Trophoblast cell (in vitro differentiated cells and primary cell): ENCODE results near the gene KLRF1.

Experiments used
- DNase-seq, 2 donors: peaks; one replicate each; pipeline ENCODE4 v3.0.0-alpha.2; 2016
- H2AFZ ChIP-seq: 2 replicates; pipeline ENCODE4 v1.6.1; 2013; ENCODE audit warnings: low read length, moderate library complexity, mild to moderate bottlenecking; ENCODE audit not compliant: insufficient read depth, poor library complexity
- H2AK5ac ChIP-seq: 2 replicates; pipeline ENCODE4 v1.6.1; 2013; ENCODE audit warnings: mild to moderate bottlenecking, low read length
- H2BK120ac ChIP-seq: 2 replicates; pipeline ENCODE4 v1.6.1; 2013; ENCODE audit warnings: low read length, mild to moderate bottlenecking, moderate library complexity; ENCODE audit not compliant: insufficient read depth, poor library complexity
- H2BK12ac ChIP-seq: 2 replicates; pipeline ENCODE4 v1.6.1; 2013; ENCODE audit warnings: mild to moderate bottlenecking, low read length, moderate library complexity
- H2BK5ac ChIP-seq: 2 replicates; pipeline ENCODE4 v1.6.1; 2013; ENCODE audit warnings: low read length, low read depth, moderate library complexity, mild to moderate bottlenecking; ENCODE audit not compliant: poor library complexity
- H3K14ac ChIP-seq: 2 replicates; pipeline ENCODE4 v1.6.1; 2013; ENCODE audit warnings: mild to moderate bottlenecking, low read length
- H3K18ac ChIP-seq: 2 replicates; pipeline ENCODE4 v1.6.1; 2013; ENCODE audit warnings: mild to moderate bottlenecking, low read length
- H3K23ac ChIP-seq: 2 replicates; pipeline ENCODE4 v1.6.1; 2013; ENCODE audit warnings: low read length
- H3K27ac ChIP-seq: 2 replicates; pipeline ENCODE4 v1.5.1; 2013; ENCODE audit warnings: low read depth, mild to moderate bottlenecking, inconsistent platforms, low read length, moderate library complexity
- H3K27me3 ChIP-seq: 2 replicates; pipeline ENCODE4 v1.6.1; 2013; ENCODE audit warnings: inconsistent platforms, mild to moderate bottlenecking, low read length, moderate library complexity; ENCODE audit not compliant: insufficient read depth
- H3K36me3 ChIP-seq, 2 experiments: 1 replicate in 1 of 2; 2 replicates in 1 of 2; pipeline ENCODE4 v1.6.1; 2013; ENCODE audit warnings: low read length in 2 of 2, mild to moderate bottlenecking in 2 of 2, moderate library complexity in 1 of 2; ENCODE audit not compliant: insufficient read depth in 2 of 2, control insufficient read depth in 1 of 2
- H3K4ac ChIP-seq: 2 replicates; pipeline ENCODE4 v1.6.1; 2013; ENCODE audit warnings: low read depth, mild to moderate bottlenecking, low read length, moderate library complexity
- H3K4me1 ChIP-seq, 2 experiments: 1 replicate in 1 of 2; 2 replicates in 1 of 2; pipeline ENCODE4 v1.6.1; 2013; ENCODE audit warnings: low read length in 2 of 2, mild to moderate bottlenecking in 2 of 2, moderate library complexity in 1 of 2; ENCODE audit not compliant: insufficient read depth in 2 of 2, control insufficient read depth in 1 of 2
- H3K4me2 ChIP-seq: 2 replicates; pipeline ENCODE4 v1.6.1; 2013; ENCODE audit warnings: inconsistent platforms, mild to moderate bottlenecking, low read length, moderate library complexity
- H3K4me3 ChIP-seq: 2 replicates; pipeline ENCODE4 v1.5.1; 2013; ENCODE audit warnings: mild to moderate bottlenecking, low read depth, low read length, inconsistent platforms
- H3K79me1 ChIP-seq: one replicate; pipeline ENCODE4 v1.6.1; 2013; ENCODE audit warnings: low read length
- H3K79me2 ChIP-seq: 2 replicates; pipeline ENCODE4 v1.6.1; 2013; ENCODE audit warnings: low read length, mild to moderate bottlenecking; ENCODE audit not compliant: control insufficient read depth, insufficient read depth, poor library complexity
- H3K9ac ChIP-seq: 2 replicates; pipeline ENCODE4 v1.6.1; 2013; ENCODE audit warnings: mild to moderate bottlenecking, low read length
- H3K9me3 ChIP-seq: 2 replicates; pipeline ENCODE4 v1.6.1; 2013; ENCODE audit warnings: low read depth, mild to moderate bottlenecking, control low read depth, inconsistent platforms, low read length; ENCODE audit not compliant: insufficient read depth
- H4K12ac ChIP-seq: 2 replicates; pipeline ENCODE4 v1.6.1; 2013; ENCODE audit warnings: low read depth, mild to moderate bottlenecking, low read length, moderate library complexity
- H4K8ac ChIP-seq: 2 replicates; pipeline ENCODE4 v1.6.1; 2013; ENCODE audit warnings: low read depth, mild to moderate bottlenecking, low read length, moderate library complexity
- H4K91ac ChIP-seq: one replicate; pipeline ENCODE4 v1.6.1; 2013; ENCODE audit warnings: low read depth, mild to moderate bottlenecking, low read length, moderate library complexity
- WGBS: extraction: QIAGEN DNeasy Blood & Tissue Kit; methylation state at CpG from one replicate; pipeline ENCODE4 v1.1.7; 2013; ENCODE audit warnings: missing lambda C conversion rate; ENCODE audit not compliant: insufficient read length, insufficient coverage; ENCODE audit errors: extremely low coverage; 5-methylcytosine and 5-hydroxymethylcytosine counted together

Gene KLRF1

GRCh38 chr12:9869307-9870161, 42.3 kb downstream of the KLRF1 start, which contains the start of gene CLEC2B:
TSS of gene CLEC2B (minus strand) at chr12:9869354.
- no peak within 1 kb of the TSS for H3K9ac ChIP-seq
- H3K4me3 ChIP-seq, result no peak within 1 kb of the TSS
- DNase-seq, result peak in 1 of 2 donors; percentile 23
- no peak within 1 kb of the TSS for H3K23ac ChIP-seq
- no peak within 1 kb of the TSS for H3K4ac ChIP-seq
- H2BK120ac ChIP-seq, result no peak within 1 kb of the TSS
- no peaks in the 10 kb centered on the region for H3K4me1 ChIP-seq
- no peaks in the 10 kb centered on the region for H3K79me2 ChIP-seq
- no peak within 1 kb of the TSS for H3K14ac ChIP-seq
- H3K9me3 ChIP-seq, result no peaks in the 10 kb centered on the region
- no peak within 1 kb of the TSS for H4K91ac ChIP-seq
- H3K79me1 ChIP-seq, result no peaks in the 10 kb centered on the region
- no peak within 1 kb of the TSS for H4K12ac ChIP-seq
- no peaks in the 10 kb centered on the region for H3K36me3 ChIP-seq
- H3K18ac ChIP-seq, result no peak within 1 kb of the TSS
- H2BK5ac ChIP-seq, result no peak within 1 kb of the TSS
- H3K27me3 ChIP-seq, result no peaks in the 10 kb centered on the region
- no peak within 1 kb of the TSS for H2AK5ac ChIP-seq
- no peak within 1 kb of the TSS for H2BK12ac ChIP-seq
- H4K8ac ChIP-seq, result no peak within 1 kb of the TSS
- no peak within 1 kb of the TSS for H3K4me2 ChIP-seq
- no peak within 1 kb of the TSS for H3K27ac ChIP-seq
- H2AFZ ChIP-seq, result no peak within 1 kb of the TSS
- no CpG with 5 or more reads among the region's 11 CpGs for WGBS

GRCh38 chr12:9870286-9870866, 43.1 kb downstream of the KLRF1 start:
- Histone ChIP-seq H2BK5ac (no peak overlapping the region), H3K36me3 (no peaks in the 10 kb centered on the region), H3K9me3 (no peaks in the 10 kb centered on the region), H2BK12ac (no peak overlapping the region), H4K8ac (no peak overlapping the region), H3K4ac (no peak overlapping the region), H3K4me1 (no peaks in the 10 kb centered on the region), H2AK5ac (no peak overlapping the region), H3K79me1 (no peaks in the 10 kb centered on the region), H4K12ac (no peak overlapping the region), H3K79me2 (no peaks in the 10 kb centered on the region), H3K14ac (no peak overlapping the region), H3K27ac (no peak overlapping the region), H3K4me3 (no peak overlapping the region), H2AFZ (no peak overlapping the region), H3K18ac (no peak overlapping the region), H3K27me3 (no peaks in the 10 kb centered on the region), H3K23ac (no peak overlapping the region), H4K91ac (no peak overlapping the region), H3K4me2 (no peak overlapping the region), H3K9ac (no peak overlapping the region), H2BK120ac (no peak overlapping the region)
- WGBS, result no CpG with 5 or more reads among the region's 2 CpGs
- no peak for DNase-seq

- no peak overlapping the region for H3K14ac ChIP-seq
- H2BK12ac ChIP-seq, result no peak overlapping the region
- no peak overlapping the region for H3K4me3 ChIP-seq
- no peak overlapping the region for H3K4me2 ChIP-seq
- H4K91ac ChIP-seq, result no peak overlapping the region
- no peak overlapping the region for H2BK120ac ChIP-seq
- H2AFZ ChIP-seq, result no peak overlapping the region
- DNase-seq, result no peak
- no peak overlapping the region for H3K27ac ChIP-seq
- H3K27me3 ChIP-seq, result no peaks in the 10 kb centered on the region
- H3K18ac ChIP-seq, result no peak overlapping the region
- H4K8ac ChIP-seq, result no peak overlapping the region
- no peak overlapping the region for H3K4ac ChIP-seq
- H3K79me1 ChIP-seq, result no peaks in the 10 kb centered on the region
- no peak overlapping the region for H3K9ac ChIP-seq
- no peaks in the 10 kb centered on the region for H3K79me2 ChIP-seq
- H2AK5ac ChIP-seq, result no peak overlapping the region
- no peaks in the 10 kb centered on the region for H3K9me3 ChIP-seq
- no peak overlapping the region for H3K23ac ChIP-seq
- no peaks in the 10 kb centered on the region for H3K36me3 ChIP-seq
- no peak overlapping the region for H4K12ac ChIP-seq
- H2BK5ac ChIP-seq, result no peak overlapping the region
- H3K4me1 ChIP-seq, result no peaks in the 10 kb centered on the region
- WGBS, result no CpG with 5 or more reads among the region's 3 CpGs
These were observed 44.9 kb downstream of the KLRF1 start for GRCh38 chr12:9872162-9872561.

- Histone ChIP-seq H4K91ac (no peak overlapping the region), H3K4ac (no peak overlapping the region), H2BK12ac (no peak overlapping the region), H3K79me2 (no peaks in the 10 kb centered on the region), H3K4me1 (no peaks in the 10 kb centered on the region), H4K12ac (no peak overlapping the region), H3K27me3 (no peaks in the 10 kb centered on the region), H3K27ac (no peak overlapping the region), H2AK5ac (no peak overlapping the region), H3K36me3 (no peaks in the 10 kb centered on the region), H3K4me3 (no peak overlapping the region), H3K4me2 (no peak overlapping the region), H3K14ac (no peak overlapping the region), H3K9me3 (no peaks in the 10 kb centered on the region), H2AFZ (no peak overlapping the region), H3K9ac (no peak overlapping the region), H4K8ac (no peak overlapping the region), H2BK5ac (no peak overlapping the region), H3K79me1 (no peaks in the 10 kb centered on the region), H2BK120ac (no peak overlapping the region), H3K23ac (no peak overlapping the region), H3K18ac (no peak overlapping the region)
- DNase-seq, result no peak
- no CpG with 5 or more reads among the region's 11 CpGs for WGBS
These were observed 45.5 kb downstream of the KLRF1 start for GRCh38 chr12:9872742-9873141.
